Right forelimb (tissue), 1 donor: ENCODE measurements around the gene LRRTM4.
"Not testable (repeated sequence)": the region's sequence is repeated elsewhere in the genome, so short reads cannot be mapped to it uniquely, and the experiment has no call there.

Experiments
- DNase-seq: peaks from one replicate; pipeline ENCODE4 v3.0.0-alpha.2; 2018

The LRRTM4 gene

GRCh38 chr2:77309725-77310124 lies 212.5 kb downstream of the LRRTM4 start:
- DNase-seq: no peak

GRCh38 chr2:77301441-77301840 lies 220.7 kb downstream of the LRRTM4 start:
- no peak for DNase-seq

GRCh38 chr2:77296791-77297190 lies 225.4 kb downstream of the LRRTM4 start:
- no peak for DNase-seq

- no peak for DNase-seq
Measured at GRCh38 chr2:77294474-77294873, 227.7 kb downstream of the LRRTM4 start.

GRCh38 chr2:77284353-77284752 lies 237.8 kb downstream of the LRRTM4 start:
- DNase-seq: no peak

- DNase-seq: no peak
Measured at GRCh38 chr2:77271262-77271661, 250.9 kb downstream of the LRRTM4 start.

GRCh38 chr2:77270433-77270832 lies 251.7 kb downstream of the LRRTM4 start:
- DNase-seq: no peak

- DNase-seq: no peak
Measured at GRCh38 chr2:77268626-77269025, 253.6 kb downstream of the LRRTM4 start.

GRCh38 chr2:77232909-77233425 lies 289.2 kb downstream of the LRRTM4 start:
- DNase-seq: no peak

GRCh38 chr2:77228391-77228790 lies 293.8 kb downstream of the LRRTM4 start:
- no peak for DNase-seq

- no peak for DNase-seq
Measured at GRCh38 chr2:77210725-77211124, 311.5 kb downstream of the LRRTM4 start.

GRCh38 chr2:77207331-77207730 lies 314.8 kb downstream of the LRRTM4 start:
- DNase-seq: no peak

GRCh38 chr2:77201755-77202154 lies 320.4 kb downstream of the LRRTM4 start:
- DNase-seq: no peak

- no peak for DNase-seq
Measured at GRCh38 chr2:77199411-77199810, 322.8 kb downstream of the LRRTM4 start.

- DNase-seq: no peak
Measured at GRCh38 chr2:77193858-77194448, 328.2 kb downstream of the LRRTM4 start.

- DNase-seq: no peak
Measured at GRCh38 chr2:77192811-77193289, 329.3 kb downstream of the LRRTM4 start.

- no peak for DNase-seq
Measured at GRCh38 chr2:77191665-77192064, 330.5 kb downstream of the LRRTM4 start.

- DNase-seq: no peak
Measured at GRCh38 chr2:77190721-77191346, 331.3 kb downstream of the LRRTM4 start.

GRCh38 chr2:77185052-77185451 lies 337.1 kb downstream of the LRRTM4 start:
- no peak for DNase-seq

GRCh38 chr2:77179297-77179696 lies 342.9 kb downstream of the LRRTM4 start:
- no peak for DNase-seq

GRCh38 chr2:77175266-77175780 lies 346.9 kb downstream of the LRRTM4 start:
- DNase-seq: not testable (repeated sequence)

- DNase-seq: no peak
Measured at GRCh38 chr2:77169426-77169825, 352.8 kb downstream of the LRRTM4 start.

- not testable (repeated sequence) for DNase-seq
Measured at GRCh38 chr2:77164021-77164420, 358.2 kb downstream of the LRRTM4 start.

- DNase-seq: no peak
Measured at GRCh38 chr2:77161009-77161408, 361.2 kb downstream of the LRRTM4 start.
